ENCODE data around the gene UBQLN1.

DNA sequence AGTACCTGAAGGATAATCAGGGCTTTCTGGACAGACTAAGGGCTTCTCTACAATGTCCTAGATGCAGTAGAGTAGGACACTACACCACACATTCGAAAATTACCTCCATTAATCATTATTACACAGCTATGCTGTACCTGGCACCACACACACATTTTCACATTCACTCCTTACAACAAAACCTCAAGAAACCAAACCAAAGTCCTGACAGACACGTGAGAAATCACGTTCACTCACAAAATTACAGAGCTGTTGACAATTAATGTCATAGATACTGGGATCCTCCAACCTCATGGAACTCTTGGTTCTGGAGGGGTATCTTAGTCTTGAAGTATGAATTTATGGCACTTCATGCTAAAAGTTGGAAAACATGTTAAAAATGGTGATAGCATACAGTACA is 16.3 kb downstream of the UBQLN1 start:
- TF ChIP-seq, protein P1, sequence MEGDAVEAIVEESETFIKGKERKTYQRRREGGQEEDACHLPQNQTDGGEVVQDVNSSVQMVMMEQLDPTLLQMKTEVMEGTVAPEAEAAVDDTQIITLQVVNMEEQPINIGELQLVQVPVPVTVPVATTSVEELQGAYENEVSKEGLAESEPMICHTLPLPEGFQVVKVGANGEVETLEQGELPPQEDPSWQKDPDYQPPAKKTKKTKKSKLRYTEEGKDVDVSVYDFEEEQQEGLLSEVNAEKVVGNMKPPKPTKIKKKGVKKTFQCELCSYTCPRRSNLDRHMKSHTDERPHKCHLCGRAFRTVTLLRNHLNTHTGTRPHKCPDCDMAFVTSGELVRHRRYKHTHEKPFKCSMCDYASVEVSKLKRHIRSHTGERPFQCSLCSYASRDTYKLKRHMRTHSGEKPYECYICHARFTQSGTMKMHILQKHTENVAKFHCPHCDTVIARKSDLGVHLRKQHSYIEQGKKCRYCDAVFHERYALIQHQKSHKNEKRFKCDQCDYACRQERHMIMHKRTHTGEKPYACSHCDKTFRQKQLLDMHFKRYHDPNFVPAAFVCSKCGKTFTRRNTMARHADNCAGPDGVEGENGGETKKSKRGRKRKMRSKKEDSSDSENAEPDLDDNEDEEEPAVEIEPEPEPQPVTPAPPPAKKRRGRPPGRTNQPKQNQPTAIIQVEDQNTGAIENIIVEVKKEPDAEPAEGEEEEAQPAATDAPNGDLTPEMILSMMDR (IDR thresholded peaks at IDR 0.05): no peak
- no peak for TF ChIP-seq EZH2 (IDR thresholded peaks at IDR 0.05; ENCODE audit: borderline replicate concordance, insufficient read depth, low read depth, low read length, poor library complexity, severe bottlenecking)

All from B cell (primary cell).